Heart left ventricle (tissue), 16 donors: ENCODE data around the gene ARMS2. TPM values are rescaled to one million over a fixed set of nuclear protein-coding genes. Genes with fewer than 3 reads are reported as not detected.

Experiments used
- ATAC-seq, 4 donors: fragments of 200-7000 bp; cut with Tn5 transposase; one replicate each; pipeline ENCODE4 v1.9.1; 2020 to 2022; ENCODE audit warnings: moderate library complexity in 4 of 4, mild to moderate bottlenecking in 3 of 4, moderate number of reproducible peaks in 1 of 4
- DNase-seq, 5 donors: peaks; one replicate each; pipeline ENCODE4 v3.0.0-alpha.2; 2020
- H3K27ac ChIP-seq, 12 donors: fragments of 200-600 bp; sonication (generic) in 4 of 12; one replicate each; pipeline versions ENCODE4 v1.5.0 to v1.8.0; 2016 to 2022; ENCODE audit warnings: mild to moderate bottlenecking in 2 of 12
- H3K27me3 ChIP-seq, 9 donors: fragments of 200-600 bp; sonication (generic) in 2 of 9; one replicate each; pipeline versions ENCODE4 v1.5.1 to v1.8.0; 2016 to 2022; ENCODE audit warnings: mild to moderate bottlenecking in 3 of 9
- H3K36me3 ChIP-seq, 9 donors: fragments of 200-600 bp; sonication (generic) in 2 of 9; one replicate each; pipeline versions ENCODE4 v1.5.0 to v1.8.0; 2018 to 2022; ENCODE audit warnings: mild to moderate bottlenecking in 2 of 9
- H3K4me1 ChIP-seq, 12 donors: fragments of 200-600 bp; sonication (generic) in 4 of 12; one replicate each; pipeline versions ENCODE4 v1.5.0 to v1.8.0; 2016 to 2022; ENCODE audit warnings: mild to moderate bottlenecking in 3 of 12
- H3K4me3 ChIP-seq, 12 donors: fragments of 200-600 bp; sonication (generic) in 4 of 12; one replicate each; pipeline versions ENCODE4 v1.5.0 to v1.8.0; 2017 to 2022; ENCODE audit warnings: mild to moderate bottlenecking in 9 of 12, moderate library complexity in 4 of 12
- H3K9me3 ChIP-seq, 12 donors: fragments of 200-600 bp; sonication (generic) in 4 of 12; one replicate each; pipeline versions ENCODE4 v1.5.0 to v1.8.0; 2016 to 2022; ENCODE audit warnings: mild to moderate bottlenecking in 1 of 12
- CTCF ChIP-seq, 12 donors: fragments of 200-600 bp; sonication (generic) in 4 of 12; IDR thresholded peaks; one replicate each; pipeline versions ENCODE4 v1.5.0 to v1.8.0; 2018 to 2022; ENCODE audit warnings: antibody characterized with exemption in 12 of 12, mild to moderate bottlenecking in 5 of 12
- POLR2A ChIP-seq, 2 donors: fragments of 450-650 bp; IDR thresholded peaks; one replicate each; pipeline ENCODE4 v1.6.1; 2017; ENCODE audit warnings: antibody characterized with exemption in 2 of 2, mild to moderate bottlenecking in 2 of 2, moderate library complexity in 2 of 2
- WGBS, 4 donors: extraction: QIAGEN DNeasy Blood & Tissue Kit in 2 of 4; methylation state at CpG; one replicate each; pipeline versions ENCODE4 v1.1.5 to v1.1.7; 2013 to 2018; 5-methylcytosine and 5-hydroxymethylcytosine counted together
- intact Hi-C, 10 donors: fragments of 100-400 bp; cut with DNase I; formaldehyde crosslinking; loops; one replicate each; pipeline versions ENCODE4 v1.11.1 to v1.14.2; 2022
- polyA plus RNA-seq, 2 donors: library from polyadenylated mRNA; stranded (reverse); fragments of 200-250 nt; gene quantifications; one replicate each; pipeline ENCODE4 v1.2.3, GENCODE V29; 2013
- total RNA-seq, 9 donors: library from RNA; depleted of rRNA in 2 of 9; stranded (reverse); fragments of >200 nt in 2 of 9; fragmentation: NEBNext Ultra II Directional in 3 of 9; extraction: Animal tissue kit (Norgen Biotek cat#: 25700) in 3 of 9; gene quantifications; one replicate each; pipeline versions ENCODE4 v1.1.0 to v1.2.4, GENCODE V29; 2016 to 2023
- donor health status: ischemic (EF 13 %, LVEDD 7.1; RV severe dilation, severe dysfunction).
- donor health status: healthy with polysubstance abuse.
- donor health status: DM: no; HTN: yes; CAD: no.
- donor health status: DM: no; HTN: no; CAD: no.
- donor health status: ischemic (EF 25% LVEDD 6.9; RV normal size, moderate dysfunction).
- donor health status: ischemic (EF 25% LVEDD 5.7; RV mildly dilated, moderate dysfunction).
- donor health status: healthy.
- donor health status: DM: yes; HTN: yes; CAD: no.
- donor health status: ischemic (EF 35%, LVEDD 5.7; RV mildly dilated, moderate dysfunction).
- donor health status: nonischemic (EF 11% LVEDD 7.7; RV severe dilation, severe dysfunction).
- donor health status: DM: yes; HTN: yes; CAD: no.
- donor health status: PGD.
- donor health status: ischemic (EF 29% LVEDD 5.4; RV normal size, mild dysfunction).
- donor health status: nonischemic (EF 23%, LVEDD 6.1; RV moderate dilation, normal function).

Gene ARMS2
- total and polyA plus RNA-seq, 11 donors, result 0.87 to 1.5 (median 1.2) TPM; not detected in 8

- TF ChIP-seq POLR2A (IDR thresholded peaks at IDR 0.05), result no peak
- no peak for TF ChIP-seq CTCF (IDR thresholded peaks at IDR 0.05)
- H3K27me3 ChIP-seq, result no peaks in the 10 kb centered on the region
- peak overlapping the region in 4 of 12 donors; percentile 9 to 71 (median 57) for H3K27ac ChIP-seq
- ATAC-seq (no peak), DNase-seq (no peak)
- peaks cover 0 to 59% (median 42%) of the 10 kb centered on the region in 12 donors for H3K4me1 ChIP-seq
- H3K36me3 ChIP-seq, result peaks cover 0 to 5% (median 0%) of the 10 kb centered on the region in 9 donors
- WGBS, 4 donors, result 71 to 88% (median 76%) methylated on average over 5 of the region's 5 CpGs
- H3K9me3 ChIP-seq, result no peaks in the 10 kb centered on the region
- intact Hi-C loops, result no loop called here
- H3K4me3 ChIP-seq, result no peak overlapping the region
These were observed 45.7 kb downstream of the ARMS2 start for GRCh38 chr10:122500194-122500593.

- intact Hi-C loops, result no loop called here
- Histone ChIP-seq H3K36me3 (peaks cover 0 to 5% (median 0%) of the 10 kb centered on the region in 9 donors), H3K27me3 (no peaks in the 10 kb centered on the region), H3K4me1 (peaks cover 0 to 59% (median 37%) of the 10 kb centered on the region in 12 donors), H3K9me3 (no peaks in the 10 kb centered on the region), H3K4me3 (no peak overlapping the region), H3K27ac (peak overlapping the region in 1 of 12 donors; percentile 52)
- no peak for TF ChIP-seq POLR2A (IDR thresholded peaks at IDR 0.05)
- no peak for TF ChIP-seq CTCF (IDR thresholded peaks at IDR 0.05)
- no peak for ATAC-seq
- WGBS, 4 donors, result 93 to 97% (median 95%) methylated on average over 6 of the region's 6 CpGs
- no peak for DNase-seq
These were observed 46.3 kb downstream of the ARMS2 start for GRCh38 chr10:122500726-122501125.

- Histone ChIP-seq H3K27ac (no peak overlapping the region), H3K4me1 (peaks cover 0 to 47% (median 33%) of the 10 kb centered on the region in 12 donors), H3K27me3 (no peaks in the 10 kb centered on the region), H3K9me3 (no peaks in the 10 kb centered on the region), H3K4me3 (no peak overlapping the region), H3K36me3 (peaks cover 0 to 19% (median 6%) of the 10 kb centered on the region in 9 donors)
- no peak for ATAC-seq
- TF ChIP-seq CTCF (IDR thresholded peaks at IDR 0.05) (no peak), POLR2A (IDR thresholded peaks at IDR 0.05) (no peak)
- WGBS, 4 donors, result 90 to 97% (median 94%) methylated on average over 7 to 13 of the region's 13 CpGs
- intact Hi-C loops, result no loop called here
- no peak for DNase-seq
These were observed 48.6 kb downstream of the ARMS2 start for GRCh38 chr10:122503012-122503411.

GRCh38 chr10:122503886-122504609, 49.6 kb downstream of the ARMS2 start:
- no peaks in the 10 kb centered on the region for H3K27me3 ChIP-seq
- H3K9me3 ChIP-seq, result no peaks in the 10 kb centered on the region
- DNase-seq (no peak), ATAC-seq (no peak)
- peaks cover 0 to 30% (median 12%) of the 10 kb centered on the region in 9 donors for H3K36me3 ChIP-seq
- peak overlapping the region in 5 of 12 donors; percentile 4 to 62 (median 43) for H3K27ac ChIP-seq
- H3K4me3 ChIP-seq, result no peak overlapping the region
- peaks cover 0 to 37% (median 23%) of the 10 kb centered on the region in 12 donors for H3K4me1 ChIP-seq
- intact Hi-C loops, result loop anchor here in 1 of 10 donors (2.0 kb wide), 1 partner anchor 43 kb away; the partner anchor contains the start of gene HTRA1
- TF ChIP-seq CTCF (IDR thresholded peaks at IDR 0.05) (no peak), POLR2A (IDR thresholded peaks at IDR 0.05) (no peak)
- WGBS, 4 donors, result 78 to 85% (median 82%) methylated on average over 15 to 17 of the region's 17 CpGs
